Measurements from ENCODE around the gene ADAMTS2.

Gene ADAMTS2

GRCh38 chr5:179254638-179255271, 90.5 kb downstream of the ADAMTS2 start:
- no peak for DNase-seq (ENCODE audit: low spot score)

GRCh38 chr5:179253730-179254129, 91.5 kb downstream of the ADAMTS2 start:
- no peak for DNase-seq (ENCODE audit: low spot score)

- DNase-seq (ENCODE audit: low spot score): no peak
These were observed 93.8 kb downstream of the ADAMTS2 start for GRCh38 chr5:179251276-179251969.

GRCh38 chr5:179250561-179251225, 94.6 kb downstream of the ADAMTS2 start:
- DNase-seq (ENCODE audit: low spot score): no peak

GRCh38 chr5:179246227-179246626, 99.0 kb downstream of the ADAMTS2 start:
- no peak for DNase-seq (ENCODE audit: low spot score)

GRCh38 chr5:179245031-179245430, 100.2 kb downstream of the ADAMTS2 start:
- no peak for DNase-seq (ENCODE audit: low spot score)

GRCh38 chr5:179244044-179244443, 101.2 kb downstream of the ADAMTS2 start:
- DNase-seq (ENCODE audit: low spot score): no peak

- no peak for DNase-seq (ENCODE audit: low spot score)
These were observed 101.9 kb downstream of the ADAMTS2 start for GRCh38 chr5:179243333-179243732.

- no peak for DNase-seq (ENCODE audit: low spot score)
These were observed 102.6 kb downstream of the ADAMTS2 start for GRCh38 chr5:179242676-179243075.

GRCh38 chr5:179241764-179242370, 103.4 kb downstream of the ADAMTS2 start:
- DNase-seq (ENCODE audit: low spot score): no peak

GRCh38 chr5:179241175-179241574, 104.1 kb downstream of the ADAMTS2 start:
- no peak for DNase-seq (ENCODE audit: low spot score)

GRCh38 chr5:179240561-179240960, 104.7 kb downstream of the ADAMTS2 start:
- DNase-seq (ENCODE audit: low spot score): no peak

GRCh38 chr5:179239256-179240135, 105.8 kb downstream of the ADAMTS2 start:
- DNase-seq (ENCODE audit: low spot score): no peak

GRCh38 chr5:179238628-179238970, 106.7 kb downstream of the ADAMTS2 start:
- no peak for DNase-seq (ENCODE audit: low spot score)

- DNase-seq (ENCODE audit: low spot score): no peak
These were observed 107.3 kb downstream of the ADAMTS2 start for GRCh38 chr5:179237770-179238627.

- DNase-seq (ENCODE audit: low spot score): no peak
These were observed 109.6 kb downstream of the ADAMTS2 start for GRCh38 chr5:179235416-179236400.

GRCh38 chr5:179234563-179235135, 110.6 kb downstream of the ADAMTS2 start:
- DNase-seq (ENCODE audit: low spot score): no peak

GRCh38 chr5:179233909-179234562, 111.2 kb downstream of the ADAMTS2 start:
- DNase-seq (ENCODE audit: low spot score): no peak
